CD4-positive, alpha-beta T cell treated with Interferon alpha-2 for 1 hour (primary cell): ENCODE results near the gene ZSWIM6.
"Not testable (repeated sequence)": the region's sequence is repeated elsewhere in the genome, so short reads cannot be mapped to it uniquely, and the experiment has no call there.

Experiments used
- DNase-seq, 2 donors: peaks; one replicate each; pipeline ENCODE4 v3.0.0-alpha.2; 2020 to 2022

ZSWIM6 gene

GRCh38 chr5:61409568-61409967 is 77.5 kb downstream of the ZSWIM6 start:
- no peak for DNase-seq

GRCh38 chr5:61410811-61411210 is 78.8 kb downstream of the ZSWIM6 start:
- DNase-seq = no peak

- DNase-seq = no peak
These were observed 80.3 kb downstream of the ZSWIM6 start for GRCh38 chr5:61412361-61412760.

- DNase-seq = not testable (repeated sequence)
These were observed 81.1 kb downstream of the ZSWIM6 start for GRCh38 chr5:61413205-61413604.

- DNase-seq = no peak
These were observed 82.7 kb downstream of the ZSWIM6 start for GRCh38 chr5:61414806-61415205.

GRCh38 chr5:61416010-61416409 is 84.0 kb downstream of the ZSWIM6 start:
- no peak for DNase-seq

- no peak for DNase-seq
These were observed 84.4 kb downstream of the ZSWIM6 start for GRCh38 chr5:61416420-61416819.

- DNase-seq = no peak
These were observed 85.3 kb downstream of the ZSWIM6 start for GRCh38 chr5:61417340-61417739.

- DNase-seq = no peak
These were observed 85.8 kb downstream of the ZSWIM6 start for GRCh38 chr5:61417851-61418250.

GRCh38 chr5:61419106-61419505 is 87.0 kb downstream of the ZSWIM6 start:
- DNase-seq = no peak

- no peak for DNase-seq
These were observed 88.0 kb downstream of the ZSWIM6 start for GRCh38 chr5:61420016-61420415.

GRCh38 chr5:61421262-61421661 is 89.2 kb downstream of the ZSWIM6 start:
- DNase-seq = not testable (repeated sequence)

- no peak for DNase-seq
These were observed 91.6 kb downstream of the ZSWIM6 start for GRCh38 chr5:61423487-61424145.

- DNase-seq = no peak
These were observed 93.9 kb downstream of the ZSWIM6 start for GRCh38 chr5:61425918-61426317.

- DNase-seq = no peak
These were observed 97.8 kb downstream of the ZSWIM6 start for GRCh38 chr5:61429906-61430305.

- no peak for DNase-seq
These were observed 100.0 kb downstream of the ZSWIM6 start for GRCh38 chr5:61431923-61432620.

- no peak for DNase-seq
These were observed 103.3 kb downstream of the ZSWIM6 start for GRCh38 chr5:61435368-61435767.

GRCh38 chr5:61438298-61438970 is 106.4 kb downstream of the ZSWIM6 start:
- DNase-seq = no peak

- no peak for DNase-seq
These were observed 108.0 kb downstream of the ZSWIM6 start for GRCh38 chr5:61440086-61440485.

- DNase-seq = no peak
These were observed 108.5 kb downstream of the ZSWIM6 start for GRCh38 chr5:61440596-61440995.

GRCh38 chr5:61441742-61442141 is 109.7 kb downstream of the ZSWIM6 start:
- no peak for DNase-seq

GRCh38 chr5:61447780-61448495 is 115.9 kb downstream of the ZSWIM6 start:
- no peak for DNase-seq

GRCh38 chr5:61449804-61450492 is 117.9 kb downstream of the ZSWIM6 start:
- DNase-seq = no peak
